Omental fat pad (tissue), 4 donors: ENCODE results near the gene GPR108. TPM values are rescaled to one million over a fixed set of nuclear protein-coding genes. Genes with fewer than 3 reads are reported as not detected.

Experiments
- ATAC-seq: fragments of 150-250 bp; one replicate; pipeline ENCODE4 v1.9.1; 2016; ENCODE audit warnings: mild to moderate bottlenecking, moderate library complexity; ENCODE audit not compliant: low FRiP score
- DNase-seq: peaks from one replicate; pipeline ENCODE4 v3.0.0-alpha.2; 2019; ENCODE audit warnings: low spot score
- total RNA-seq, 4 donors: library from RNA; depleted of rRNA; stranded (reverse); fragments of >200 nt; gene quantifications; one replicate each; pipeline ENCODE4 v1.1.0, GENCODE V29; 2016
- TF ChIP-seq, protein P1 (sequence below), 3 donors: fragments of 450-650 bp; IDR thresholded peaks; one replicate each; pipeline ENCODE4 v1.5.1; 2016 to 2017; ENCODE audit warnings: antibody characterized with exemption in 3 of 3, mild to moderate bottlenecking in 3 of 3, moderate library complexity in 2 of 3

GPR108 gene
- total RNA-seq, 4 donors from 2014 or later = 34.5 to 68.4 (median 62.0) TPM

DNA sequence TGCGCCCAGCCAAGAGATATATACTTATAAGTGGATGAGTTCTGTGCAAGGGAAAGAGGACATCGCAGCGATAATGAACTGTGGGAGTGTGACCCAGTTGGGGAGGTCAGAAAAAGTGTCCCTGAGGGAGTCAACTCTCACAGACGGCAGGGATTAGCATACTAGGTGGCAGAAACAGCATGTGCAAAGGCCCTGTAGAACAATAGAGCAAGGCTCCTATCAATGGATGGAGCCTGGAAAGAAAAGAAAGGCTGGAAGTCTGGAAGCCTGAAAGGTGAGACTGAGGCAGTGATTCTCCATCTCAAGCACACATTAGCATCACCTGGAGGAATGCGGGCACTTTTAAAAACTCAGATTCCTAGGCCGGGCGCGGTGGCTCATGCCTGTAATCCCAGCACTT lies 46.0 kb downstream of the GPR108 start:
- no peak for DNase-seq
- TF ChIP-seq, protein P1, sequence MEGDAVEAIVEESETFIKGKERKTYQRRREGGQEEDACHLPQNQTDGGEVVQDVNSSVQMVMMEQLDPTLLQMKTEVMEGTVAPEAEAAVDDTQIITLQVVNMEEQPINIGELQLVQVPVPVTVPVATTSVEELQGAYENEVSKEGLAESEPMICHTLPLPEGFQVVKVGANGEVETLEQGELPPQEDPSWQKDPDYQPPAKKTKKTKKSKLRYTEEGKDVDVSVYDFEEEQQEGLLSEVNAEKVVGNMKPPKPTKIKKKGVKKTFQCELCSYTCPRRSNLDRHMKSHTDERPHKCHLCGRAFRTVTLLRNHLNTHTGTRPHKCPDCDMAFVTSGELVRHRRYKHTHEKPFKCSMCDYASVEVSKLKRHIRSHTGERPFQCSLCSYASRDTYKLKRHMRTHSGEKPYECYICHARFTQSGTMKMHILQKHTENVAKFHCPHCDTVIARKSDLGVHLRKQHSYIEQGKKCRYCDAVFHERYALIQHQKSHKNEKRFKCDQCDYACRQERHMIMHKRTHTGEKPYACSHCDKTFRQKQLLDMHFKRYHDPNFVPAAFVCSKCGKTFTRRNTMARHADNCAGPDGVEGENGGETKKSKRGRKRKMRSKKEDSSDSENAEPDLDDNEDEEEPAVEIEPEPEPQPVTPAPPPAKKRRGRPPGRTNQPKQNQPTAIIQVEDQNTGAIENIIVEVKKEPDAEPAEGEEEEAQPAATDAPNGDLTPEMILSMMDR (IDR thresholded peaks at IDR 0.05) = no peak
- ATAC-seq = no peak

- DNase-seq (no peak), ATAC-seq (no peak)
- TF ChIP-seq, protein P1 (IDR thresholded peaks at IDR 0.05) = no peak
Observed at GRCh38 chr19:6690160-6690885, 47.1 kb downstream of the GPR108 start.

GRCh38 chr19:6687114-6687513 lies 50.3 kb downstream of the GPR108 start:
- TF ChIP-seq, protein P1 (IDR thresholded peaks at IDR 0.05) = no peak

GRCh38 chr19:6686628-6686975 lies 50.8 kb downstream of the GPR108 start:
- TF ChIP-seq, protein P1 (IDR thresholded peaks at IDR 0.05) = no peak
- ATAC-seq = no peak
- no peak for DNase-seq

More at GRCh38 chr19:6687114-6687513, 50.3 kb downstream of the GPR108 start:
- ATAC-seq (no peak), DNase-seq (no peak)

GRCh38 chr19:6685962-6686627 lies 51.3 kb downstream of the GPR108 start:
- no peak for ATAC-seq
- TF ChIP-seq, protein P1 (IDR thresholded peaks at IDR 0.05) = no peak
- DNase-seq = no peak

DNA sequence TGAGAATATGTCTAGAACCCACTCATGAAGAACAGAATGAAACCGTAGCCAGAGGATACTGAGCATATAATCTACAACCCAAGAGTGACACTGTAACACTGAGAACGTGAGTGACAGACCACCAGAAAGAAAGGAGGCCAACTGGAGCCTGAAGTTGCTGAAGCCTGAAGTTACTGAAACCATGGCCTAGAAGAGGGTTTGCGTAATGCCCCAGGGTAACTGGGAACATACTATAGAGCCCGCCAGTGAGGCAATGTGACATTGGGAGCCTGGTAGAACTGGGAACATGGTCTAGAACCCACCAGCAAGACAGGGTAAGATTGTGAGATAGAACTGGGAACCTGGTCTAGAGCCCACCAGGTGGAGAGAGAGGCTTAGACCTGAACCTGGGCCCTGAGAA lies 51.9 kb downstream of the GPR108 start:
- DNase-seq (no peak), ATAC-seq (no peak)
- TF ChIP-seq, protein P1 (IDR thresholded peaks at IDR 0.05) = no peak

GRCh38 chr19:6683971-6684370 lies 53.4 kb downstream of the GPR108 start:
- DNase-seq = no peak

More at GRCh38 chr19:6683971-6684370, 53.4 kb downstream of the GPR108 start:
- ATAC-seq = no peak
- TF ChIP-seq, protein P1 (IDR thresholded peaks at IDR 0.05) = no peak
